C4-2B (cell line): ENCODE data around the gene EML6.

Experiments
- ZFX ChIP-seq: fragments of 450-650 bp; IDR thresholded peaks from 2 replicates; pipeline ENCODE4 v1.6.1; 2017
- TF ChIP-seq, protein P1 (sequence below): fragments of 450-650 bp; conservative IDR thresholded peaks from 2 replicates; pipeline ENCODE4 v1.5.1; 2017; ENCODE audit warnings: mild to moderate bottlenecking

DNA sequence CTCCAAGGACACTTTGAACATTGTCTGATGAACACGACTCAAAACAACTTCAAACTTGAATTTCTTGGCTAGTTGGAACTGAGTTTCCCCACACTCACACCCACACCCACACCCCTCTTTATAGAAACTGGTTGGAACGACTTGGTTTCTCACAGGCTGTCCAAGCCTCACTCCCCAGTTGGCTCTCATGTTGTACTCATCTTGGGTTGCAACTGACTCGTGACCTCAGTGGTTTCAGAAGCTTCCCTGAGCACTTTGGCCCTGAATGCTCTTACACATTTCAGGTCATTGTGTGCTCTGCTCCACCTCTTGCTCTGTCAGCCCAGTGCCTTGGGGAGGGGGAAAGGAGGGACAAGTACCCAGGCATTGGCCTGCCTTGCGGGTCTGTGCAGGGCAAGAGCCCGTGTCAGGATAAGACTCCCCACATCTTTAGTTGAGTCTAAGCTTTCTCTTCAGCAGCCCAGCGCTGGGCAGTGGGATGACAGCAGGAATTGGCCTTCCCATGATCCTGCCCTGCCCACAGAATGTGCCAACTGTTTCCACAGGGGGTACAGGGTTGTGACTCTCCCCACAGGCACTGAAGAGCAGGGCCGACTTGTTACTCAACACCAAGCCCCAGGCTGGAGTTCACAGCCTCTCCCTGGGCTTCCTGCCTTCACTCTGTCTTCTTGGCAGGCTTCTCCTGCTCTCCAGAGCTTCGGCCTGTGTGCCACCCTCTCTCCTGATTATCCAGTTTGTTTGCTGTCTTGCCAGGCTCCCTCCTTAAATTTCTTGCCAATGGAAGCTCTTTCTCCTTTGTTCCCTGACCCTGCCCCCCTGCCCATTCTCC is 222.1 kb downstream of the EML6 start:
- TF ChIP-seq, protein P1, sequence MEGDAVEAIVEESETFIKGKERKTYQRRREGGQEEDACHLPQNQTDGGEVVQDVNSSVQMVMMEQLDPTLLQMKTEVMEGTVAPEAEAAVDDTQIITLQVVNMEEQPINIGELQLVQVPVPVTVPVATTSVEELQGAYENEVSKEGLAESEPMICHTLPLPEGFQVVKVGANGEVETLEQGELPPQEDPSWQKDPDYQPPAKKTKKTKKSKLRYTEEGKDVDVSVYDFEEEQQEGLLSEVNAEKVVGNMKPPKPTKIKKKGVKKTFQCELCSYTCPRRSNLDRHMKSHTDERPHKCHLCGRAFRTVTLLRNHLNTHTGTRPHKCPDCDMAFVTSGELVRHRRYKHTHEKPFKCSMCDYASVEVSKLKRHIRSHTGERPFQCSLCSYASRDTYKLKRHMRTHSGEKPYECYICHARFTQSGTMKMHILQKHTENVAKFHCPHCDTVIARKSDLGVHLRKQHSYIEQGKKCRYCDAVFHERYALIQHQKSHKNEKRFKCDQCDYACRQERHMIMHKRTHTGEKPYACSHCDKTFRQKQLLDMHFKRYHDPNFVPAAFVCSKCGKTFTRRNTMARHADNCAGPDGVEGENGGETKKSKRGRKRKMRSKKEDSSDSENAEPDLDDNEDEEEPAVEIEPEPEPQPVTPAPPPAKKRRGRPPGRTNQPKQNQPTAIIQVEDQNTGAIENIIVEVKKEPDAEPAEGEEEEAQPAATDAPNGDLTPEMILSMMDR: no peak
- TF ChIP-seq ZFX: 0 out of 2 replicates have a peak, but pooled peaks have one; percentile 23
